GM12878 (cell line): ENCODE measurements around the gene TIE1. TPM values are rescaled to one million over a fixed set of nuclear protein-coding genes. Genes with fewer than 3 reads are reported as not detected.

Experiments used
- ATAC-seq: fragments of 200-7000 bp; cut with Tn5 transposase; 3 replicates; pipeline ENCODE4 v1.9.1; 2020; ENCODE audit warnings: mild to moderate bottlenecking, moderate library complexity
- BruUV-seq: library from RNA; stranded (reverse); fragments of 400-500 nt; replicated peaks from 2 replicates; lab custom pipeline; 2021; lab: Mats Ljungman, UMichigan
- CTCF ChIA-PET: fragments of 300-600 bp; sonication (Branson Sonifier 250); formaldehyde crosslinking; extraction: SDS; loops from one replicate; lab custom pipeline; 2021; ENCODE audit warnings: inconsistent platforms; lab: Yijun Ruan, JAX
- POLR2A ChIA-PET: fragments of 350-600 bp; formaldehyde crosslinking; extraction: SDS; loops from one replicate; lab custom pipeline; 2021; ENCODE audit warnings: inconsistent platforms; lab: Charles Lee
- RAD21 ChIA-PET: fragments of 300-600 bp; sonication (Branson Sonifier 250); formaldehyde crosslinking; loops from one replicate; lab custom pipeline; 2023; ENCODE audit warnings: antibody characterized with exemption; ENCODE audit not compliant: unreplicated experiment; lab: Charles Lee
- SMC1A ChIA-PET: fragments of 300-600 bp; sonication (Branson Sonifier 250); formaldehyde crosslinking; loops from one replicate; lab custom pipeline; 2023; ENCODE audit not compliant: unreplicated experiment, uncharacterized antibody; lab: Charles Lee
- DNase-seq: peaks from one replicate; pipeline ENCODE4 v3.0.0-alpha.2; 2011; ENCODE audit warnings: low read depth, low spot score
- FAIRE-seq: peaks from 3 replicates; lab custom pipeline; 2011; peaks lifted over from hg19 to GRCh38; lab: Jason Lieb, UNC
- H2AFZ ChIP-seq: 2 replicates; pipeline ENCODE4 v1.6.0; 2011; ENCODE audit warnings: low read depth, low read length, control low read depth; ENCODE audit not compliant: control insufficient read depth
- H3K27ac ChIP-seq: 2 replicates; pipeline ENCODE4 v1.5.1; 2011; ENCODE audit warnings: control low read depth; ENCODE audit not compliant: control insufficient read depth, insufficient read depth
- H3K27me3 ChIP-seq, 2 experiments: replicated peaks in 1 of 2; 2 replicates each; pipeline versions ENCODE4 v1.6.0 to v1.6.1; 2011; ENCODE audit warnings: low read length in 1 of 2; ENCODE audit not compliant: control insufficient read depth in 2 of 2, insufficient read depth in 2 of 2
- H3K36me3 ChIP-seq, 2 experiments: 2 replicates each; pipeline ENCODE4 v1.5.1; 2011; ENCODE audit warnings: low read length in 1 of 2; ENCODE audit not compliant: control insufficient read depth in 2 of 2, insufficient read depth in 2 of 2
- H3K4me1 ChIP-seq: 2 replicates; pipeline ENCODE4 v1.6.1; 2011; ENCODE audit warnings: mild to moderate bottlenecking, low read length, moderate library complexity, mixed read lengths; ENCODE audit not compliant: control insufficient read depth, insufficient read depth
- H3K4me2 ChIP-seq: 2 replicates; pipeline ENCODE4 v1.6.0; 2011; ENCODE audit warnings: control low read depth; ENCODE audit not compliant: control insufficient read depth, insufficient read depth
- H3K4me3 ChIP-seq: fragments of 200-600 bp; sonication (generic); 2 replicates; pipeline ENCODE4 v1.5.1; 2016
- H3K79me2 ChIP-seq: 2 replicates; pipeline ENCODE4 v1.6.0; 2011; ENCODE audit warnings: low read length; ENCODE audit not compliant: control insufficient read depth, insufficient read depth
- H3K9ac ChIP-seq: 2 replicates; pipeline ENCODE4 v1.8.0; 2011; ENCODE audit warnings: low read length, control low read depth, mixed read lengths; ENCODE audit not compliant: control insufficient read depth, insufficient read depth
- H3K9me3 ChIP-seq: replicated peaks from 3 replicates; pipeline ENCODE4 v1.5.1; 2011; ENCODE audit warnings: mild to moderate bottlenecking, low read length; ENCODE audit not compliant: control insufficient read depth, insufficient read depth
- H4K20me1 ChIP-seq: 2 replicates; pipeline ENCODE4 v1.6.0; 2011; ENCODE audit not compliant: control insufficient read depth, insufficient read depth
- ASH2L ChIP-seq: fragments of 300-600, 200-600 bp; sonication (generic); IDR thresholded peaks from 2 replicates; pipeline ENCODE4 v1.6.1; 2017; ENCODE audit warnings: low read depth, mild to moderate bottlenecking, borderline replicate concordance
- CHD2 ChIP-seq: IDR thresholded peaks from 2 replicates; pipeline ENCODE4 v1.6.1; 2011; ENCODE audit warnings: low read depth, low read length, improper control_type of control experiment, borderline replicate concordance
- CREB1 ChIP-seq: IDR thresholded peaks from 2 replicates; pipeline ENCODE4 v1.6.1; 2012; ENCODE audit warnings: low read depth, mild to moderate bottlenecking, inconsistent platforms
- CREM ChIP-seq: IDR thresholded peaks from 2 replicates; pipeline ENCODE4 v1.6.1; 2014; ENCODE audit warnings: antibody characterized with exemption, low read depth
- CTCF ChIP-seq, 3 experiments: IDR thresholded peaks in 2 of 3; conservative IDR thresholded peaks in 1 of 3; 2 replicates each; pipeline ENCODE4 v1.5.1; 2011; ENCODE audit warnings: low read depth in 3 of 3, low read length in 3 of 3, mild to moderate bottlenecking in 3 of 3, control low read depth in 2 of 3, moderate library complexity in 2 of 3, inconsistent platforms in 1 of 3, mixed read lengths in 1 of 3; ENCODE audit not compliant: control insufficient read depth in 2 of 3, insufficient read depth in 1 of 3; ENCODE audit errors: extremely low read depth in 1 of 3
- EGR1 ChIP-seq, 2 experiments: IDR thresholded peaks; 1 replicate in 1 of 2; 2 replicates in 1 of 2; pipeline ENCODE4 v1.6.1; 2011 to 2012; ENCODE audit warnings: low read depth in 2 of 2, low read length in 2 of 2, borderline replicate concordance in 1 of 2, mild to moderate bottlenecking in 1 of 2, moderate library complexity in 1 of 2
- NFIC ChIP-seq: IDR thresholded peaks from 2 replicates; pipeline ENCODE4 v1.6.1; 2012; ENCODE audit warnings: low read depth, mild to moderate bottlenecking, inconsistent platforms, low read length, moderate library complexity
- NR2F1 ChIP-seq: fragments of 450-650 bp; conservative IDR thresholded peaks from 2 replicates; pipeline ENCODE4 v1.6.1; 2017; ENCODE audit warnings: mild to moderate bottlenecking
- POLR2A ChIP-seq: IDR thresholded peaks from 2 replicates; pipeline ENCODE4 v1.6.1; 2011; ENCODE audit warnings: low read depth, mild to moderate bottlenecking, low read length
- PRDM15 ChIP-seq: fragments of 450-650 bp; formaldehyde crosslinking; IDR thresholded peaks from 2 replicates; pipeline ENCODE4 v1.4.0; 2020; ENCODE audit warnings: mild to moderate bottlenecking, moderate library complexity
- RUNX3 ChIP-seq: IDR thresholded peaks from 2 replicates; pipeline ENCODE4 v1.6.1; 2012; ENCODE audit warnings: low read length, inconsistent platforms
- SRF ChIP-seq, 2 experiments: IDR thresholded peaks; 2 replicates each; pipeline ENCODE4 v1.6.1; 2011; ENCODE audit warnings: low read depth in 2 of 2, low read length in 2 of 2, mild to moderate bottlenecking in 1 of 2, moderate library complexity in 1 of 2
- TCF3 ChIP-seq: IDR thresholded peaks from 2 replicates; pipeline ENCODE4 v1.6.1; 2012; ENCODE audit warnings: low read depth, mild to moderate bottlenecking, low read length, borderline replicate concordance; ENCODE audit not compliant: insufficient read depth
- WRNIP1 ChIP-seq: IDR thresholded peaks from 2 replicates; pipeline ENCODE4 v1.6.1; 2011; ENCODE audit warnings: low read depth, low read length, improper control_type of control experiment, borderline replicate concordance
- YBX1 ChIP-seq: fragments of 450-650 bp; IDR thresholded peaks from 2 replicates; pipeline ENCODE4 v1.6.1; 2016; ENCODE audit warnings: antibody characterized with exemption
- ZBED1 ChIP-seq: IDR thresholded peaks from 2 replicates; pipeline ENCODE4 v1.6.1; 2016; ENCODE audit warnings: borderline replicate concordance
- ZNF24 ChIP-seq: fragments of 450-650 bp; IDR thresholded peaks from 2 replicates; pipeline ENCODE4 v1.6.1; 2017; ENCODE audit warnings: antibody characterized with exemption, mild to moderate bottlenecking
- ZSCAN29 ChIP-seq: fragments of 450-650 bp; IDR thresholded peaks from 2 replicates; pipeline ENCODE4 v1.6.1; 2017; ENCODE audit warnings: mild to moderate bottlenecking, moderate library complexity
- WGBS: methylation state at CpG from one replicate; pipeline ENCODE4 v1.1.6; 2016; ENCODE audit warnings: low lambda C conversion rate; ENCODE audit not compliant: insufficient replicate concordance, insufficient coverage; ENCODE audit errors: missing lambda C conversion rate; 5-methylcytosine and 5-hydroxymethylcytosine counted together
- in situ Hi-C: fragments of 300-500 bp; cut with MboI; formaldehyde crosslinking; loops from 9 replicates; pipeline ENCODE4 v1.14.3; 2018; ENCODE audit warnings: mixed read lengths
- intact Hi-C: fragments of 100-400 bp; cut with micrococcal nuclease; formaldehyde crosslinking; loops from one replicate; pipeline ENCODE4 v1.14.2; 2022; ENCODE audit not compliant: unreplicated experiment
- polyA plus RNA-seq, 11 experiments: library from polyadenylated mRNA; depleted of rRNA in 4 of 11; unstranded in 6 of 11; stranded (reverse) in 5 of 11; fragments of >200 nt; fragmentation: Nextera tagmentation in 4 of 11; fragmentation: Illumina TruSeq in 1 of 11; extraction: Ambion mirVana in 4 of 11; extraction: Trizol in 1 of 11; gene quantifications; 1 replicate in 1 of 11; 2 replicates in 10 of 11; pipeline versions ENCODE4 v1.2.1 to v1.2.3, GENCODE V29; 2011 to 2016; ENCODE audit warnings: inconsistent platforms in 2 of 11, missing spikeins in 2 of 11, low read depth in 1 of 11
- total RNA-seq, 4 experiments: library from RNA; depleted of rRNA in 3 of 4; stranded (reverse); fragments of >200 nt in 3 of 4; fragmentation: Illumina TruSeq in 1 of 4; extraction: Trizol in 1 of 4; gene quantifications; 2 replicates each; pipeline versions ENCODE4 v1.2.1 to v1.2.3, GENCODE V29; 2013 to 2021

TIE1 gene
- total and polyA plus RNA-seq, 10 of the 15 experiments (the other 5 are each of a cell fraction or from before 2014, with no cell fraction given): 0.26 to 3.9 (median 1.3) TPM

GRCh38 chr1:43348809-43349593 is 48.2 kb downstream of the TIE1 start:
- SMC1A ChIA-PET: no interaction called here
- peak overlapping the region; percentile 60 for H3K4me2 ChIP-seq
- DNase-seq (no peak), ATAC-seq (no peak), FAIRE-seq (no peak)
- CTCF ChIA-PET: no interaction called here
- no TSS peak for BruUV-seq
- POLR2A ChIA-PET: interaction anchor here (1.1 kb wide), 1 partner anchor 9 kb away, joined by 3 read pairs; no protein-coding TSS in a partner anchor
- H3K36me3 ChIP-seq: no peaks in the 10 kb centered on the region
- H3K9ac ChIP-seq: peak overlapping the region; percentile 60; the same call in 1 of the 2 replicates
- H3K27me3 ChIP-seq: no peaks in the 10 kb centered on the region
- H4K20me1 ChIP-seq: no peaks in the 10 kb centered on the region
- no peaks in the 10 kb centered on the region for H3K79me2 ChIP-seq
- H3K4me3 ChIP-seq: peak overlapping the region; percentile 50; the same call in 1 of the 2 replicates
- no peaks in the 10 kb centered on the region for H3K4me1 ChIP-seq
- H3K27ac ChIP-seq: peak overlapping the region; percentile 58; the same call in 1 of the 2 replicates
- no peaks in the 10 kb centered on the region for H3K9me3 ChIP-seq
- RAD21 ChIA-PET: no interaction called here
- intact Hi-C loops: no loop called here
- WGBS: 91% methylated on average over 53 of the region's 72 CpGs
- H2AFZ ChIP-seq: peak overlapping the region; percentile 29
- in situ Hi-C loops: no loop called here
- TF ChIP-seq NFIC (no peak), CTCF (IDR thresholded peaks at IDR 0.05 in 2 of 3, conservative IDR thresholded peaks at IDR 0.05 in 1 of 3; ENCODE audit: control insufficient read depth in 2 of 3, extremely low read depth in 1 of 3, insufficient read depth in 1 of 3, low read depth in 3 of 3, low read length in 3 of 3) (no peak), CREM (peak; percentile 54; the same call in 1 of the 2 replicates), EGR1 (IDR thresholded peaks at IDR 0.05; ENCODE audit: borderline replicate concordance in 1 of 2, low read depth in 2 of 2, low read length in 2 of 2) (peak in 1 of 2 experiments; percentile 29; a peak in 1 of 3 replicates), RUNX3 (peak; percentile 30; the same call in 1 of the 2 replicates), ZNF24 (no peak), ZSCAN29 (no peak), SRF (IDR thresholded peaks at IDR 0.05; ENCODE audit: low read depth in 2 of 2, low read length in 2 of 2) (no peak), TCF3 (no peak), CREB1 (peak; percentile 66; the same call in 1 of the 2 replicates), WRNIP1 (no peak), CHD2 (no peak), NR2F1 (no peak), ASH2L (no peak), YBX1 (no peak), ZBED1 (no peak), PRDM15 (no peak), POLR2A (peak; percentile 68)
